Loucy (cell line): ENCODE results near the gene NEUROG3.

Experiments
- EZH2phosphoT487 ChIP-seq: fragments of 200-600 bp; IDR thresholded peaks from 2 replicates; pipeline ENCODE4 v1.6.1; 2018; ENCODE audit warnings: antibody characterized with exemption, mild to moderate bottlenecking, moderate library complexity, borderline replicate concordance
- TF ChIP-seq, protein P1 (sequence below): fragments of 200-600 bp; sonication (generic); conservative IDR thresholded peaks from 2 replicates; pipeline ENCODE4 v1.5.1; 2014; ENCODE audit warnings: mild to moderate bottlenecking, antibody characterized with exemption, low read length

DNA sequence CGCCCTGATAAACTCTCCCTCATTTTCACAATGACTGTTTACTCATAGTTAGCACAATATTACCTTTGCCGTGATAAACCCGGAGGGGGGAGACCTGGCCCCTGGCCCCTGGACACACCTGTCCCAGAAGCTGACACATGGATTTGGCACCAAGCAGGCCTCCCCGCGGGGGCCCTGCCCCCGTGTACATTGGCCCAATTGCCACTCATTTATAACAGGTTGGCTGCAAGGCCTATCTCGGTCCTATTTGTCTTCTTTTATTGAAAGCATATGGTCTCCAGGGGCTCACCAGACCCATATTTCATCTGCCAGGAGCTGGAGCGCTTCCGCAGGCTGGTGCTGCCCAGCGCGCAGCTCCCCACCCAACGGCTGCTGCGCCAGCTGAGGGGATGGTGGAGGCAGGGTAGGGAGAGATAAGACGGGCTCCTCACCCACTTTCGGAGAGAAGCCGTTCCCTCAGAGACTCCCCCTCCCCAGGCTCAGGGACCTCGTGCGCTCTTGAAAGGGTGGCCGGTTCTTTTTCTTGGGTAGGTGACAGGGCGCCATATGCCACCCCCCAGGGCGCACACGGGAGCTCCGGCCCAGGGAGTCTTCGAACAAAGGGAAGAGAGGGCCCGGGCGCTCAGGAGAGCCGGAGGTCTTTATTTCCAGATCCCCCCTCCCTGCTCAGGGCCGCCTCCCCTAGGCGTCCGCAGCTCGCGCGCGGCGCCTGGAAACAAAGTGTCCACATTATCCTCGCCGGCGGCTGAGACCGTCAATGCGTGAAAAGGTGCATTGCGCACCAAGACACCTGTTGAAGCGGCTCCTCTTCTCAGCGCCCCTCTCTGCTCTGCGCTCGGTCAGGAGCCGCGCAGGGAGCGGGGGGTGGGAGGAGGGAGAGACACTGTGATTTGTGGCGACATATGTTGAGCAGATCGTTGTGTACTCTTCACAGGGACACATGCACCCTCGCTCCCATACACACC is 4.3 kb upstream of the NEUROG3 start:
- TF ChIP-seq, protein P1, sequence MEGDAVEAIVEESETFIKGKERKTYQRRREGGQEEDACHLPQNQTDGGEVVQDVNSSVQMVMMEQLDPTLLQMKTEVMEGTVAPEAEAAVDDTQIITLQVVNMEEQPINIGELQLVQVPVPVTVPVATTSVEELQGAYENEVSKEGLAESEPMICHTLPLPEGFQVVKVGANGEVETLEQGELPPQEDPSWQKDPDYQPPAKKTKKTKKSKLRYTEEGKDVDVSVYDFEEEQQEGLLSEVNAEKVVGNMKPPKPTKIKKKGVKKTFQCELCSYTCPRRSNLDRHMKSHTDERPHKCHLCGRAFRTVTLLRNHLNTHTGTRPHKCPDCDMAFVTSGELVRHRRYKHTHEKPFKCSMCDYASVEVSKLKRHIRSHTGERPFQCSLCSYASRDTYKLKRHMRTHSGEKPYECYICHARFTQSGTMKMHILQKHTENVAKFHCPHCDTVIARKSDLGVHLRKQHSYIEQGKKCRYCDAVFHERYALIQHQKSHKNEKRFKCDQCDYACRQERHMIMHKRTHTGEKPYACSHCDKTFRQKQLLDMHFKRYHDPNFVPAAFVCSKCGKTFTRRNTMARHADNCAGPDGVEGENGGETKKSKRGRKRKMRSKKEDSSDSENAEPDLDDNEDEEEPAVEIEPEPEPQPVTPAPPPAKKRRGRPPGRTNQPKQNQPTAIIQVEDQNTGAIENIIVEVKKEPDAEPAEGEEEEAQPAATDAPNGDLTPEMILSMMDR: no peak
- no peak for TF ChIP-seq EZH2phosphoT487
